Fibroblast of peridontal ligament (primary cell): ENCODE measurements around the gene LIMCH1.

ENCODE experiments used
- DNase-seq: peaks from one replicate; pipeline ENCODE4 v3.0.0-alpha.2; 2010; ENCODE audit errors: extremely low read depth

The LIMCH1 gene

DNA sequence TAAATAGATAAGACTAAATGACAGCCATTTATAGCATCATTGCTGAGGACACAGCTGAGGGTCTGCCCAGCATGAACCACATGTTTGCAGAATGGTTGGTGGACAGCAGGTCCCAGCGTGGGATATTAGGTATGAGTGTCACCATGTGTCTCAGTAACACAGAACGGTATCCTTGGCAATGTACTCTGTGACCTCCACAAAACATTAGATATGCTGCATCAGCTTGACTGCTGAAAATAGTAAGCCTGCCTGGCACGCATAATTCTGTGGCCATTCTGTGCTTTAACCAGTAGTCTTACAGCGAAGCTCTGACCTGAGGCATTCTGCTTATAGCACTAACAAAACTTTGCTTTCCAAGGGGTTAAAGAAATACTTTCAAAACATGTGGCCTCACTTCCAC, 32.0 kb downstream of the LIMCH1 start:
- DNase-seq = no peak

DNA sequence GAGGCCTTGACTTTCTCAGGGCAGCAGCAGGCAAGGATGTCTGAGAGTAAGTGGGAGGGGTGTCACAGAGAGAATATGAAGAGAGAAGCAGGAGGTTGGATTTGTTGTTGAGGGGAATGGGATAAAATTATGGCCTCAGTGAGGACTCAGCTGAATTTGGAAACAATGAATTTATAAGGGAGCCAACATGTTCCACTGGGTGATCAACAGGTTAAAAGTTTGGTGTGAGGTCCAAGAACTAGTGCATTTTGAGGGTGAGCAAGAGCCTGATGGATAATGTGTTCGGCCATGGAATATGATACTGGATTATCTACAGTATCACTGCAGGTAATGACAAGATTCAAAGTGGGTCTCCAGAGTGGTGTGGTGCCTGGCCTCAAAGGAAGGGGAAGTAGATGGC, 33.5 kb downstream of the LIMCH1 start:
- no peak for DNase-seq

DNA sequence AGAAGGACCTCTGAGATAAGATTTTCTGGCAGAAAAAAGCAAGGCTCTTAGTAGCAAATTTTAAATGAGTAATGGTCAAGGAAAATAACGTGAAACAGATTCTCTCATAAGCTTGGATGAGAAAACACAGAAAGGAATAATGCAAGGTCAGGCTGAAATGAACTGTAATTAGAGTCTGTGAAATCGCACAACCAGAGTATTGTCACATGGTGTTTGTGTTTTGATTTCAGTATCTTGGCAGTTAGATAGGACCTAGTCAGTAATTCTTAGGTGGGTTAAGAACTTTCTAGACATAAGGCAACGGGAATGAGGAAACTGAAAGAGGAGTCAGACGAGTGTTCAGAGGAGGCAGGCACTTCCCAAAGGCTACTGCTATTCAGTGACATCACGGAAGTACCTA, 34.6 kb downstream of the LIMCH1 start:
- DNase-seq = no peak

DNA sequence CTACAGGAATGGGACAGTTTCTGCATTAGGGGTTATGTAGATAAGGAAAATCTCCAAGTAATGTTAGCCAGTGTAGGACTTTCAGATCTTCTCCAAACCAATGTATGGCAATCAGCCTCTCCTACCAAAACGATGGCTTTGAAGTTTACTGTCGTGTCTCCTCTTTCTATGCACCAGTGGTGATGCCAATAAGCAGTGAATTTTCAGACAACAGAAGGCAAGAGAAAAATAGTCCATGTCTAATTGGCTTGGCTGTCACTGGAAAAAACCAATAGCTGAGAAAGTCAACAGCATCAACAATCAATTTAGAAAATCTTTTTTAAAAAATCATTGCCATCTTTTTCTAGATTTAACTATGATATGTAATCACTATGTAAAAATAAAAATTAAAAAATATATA, 35.0 kb downstream of the LIMCH1 start:
- no peak for DNase-seq

DNA sequence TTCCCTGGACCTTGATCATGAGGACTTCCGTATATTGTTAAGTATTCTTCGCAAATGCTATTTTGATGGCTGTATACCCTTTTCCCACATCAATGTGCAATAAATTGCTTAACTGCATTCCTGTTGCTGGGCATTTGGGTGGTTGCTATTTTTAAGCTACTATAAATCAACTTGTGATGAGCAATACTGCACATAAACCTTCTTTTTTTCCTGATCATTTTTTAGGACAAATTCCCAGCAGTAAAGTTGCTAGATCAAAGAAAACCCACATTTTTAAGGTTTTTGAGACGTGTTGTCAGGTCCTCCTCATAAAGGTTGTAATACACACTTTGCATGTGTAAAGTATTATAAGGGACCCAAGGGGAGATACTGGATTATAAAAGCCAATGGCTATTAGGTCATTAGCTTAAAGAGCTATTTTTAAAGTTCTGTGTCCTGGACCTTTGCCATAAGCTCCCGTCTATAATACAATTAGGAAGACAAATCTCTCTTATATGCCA, 35.6 kb downstream of the LIMCH1 start:
- DNase-seq = no peak

DNA sequence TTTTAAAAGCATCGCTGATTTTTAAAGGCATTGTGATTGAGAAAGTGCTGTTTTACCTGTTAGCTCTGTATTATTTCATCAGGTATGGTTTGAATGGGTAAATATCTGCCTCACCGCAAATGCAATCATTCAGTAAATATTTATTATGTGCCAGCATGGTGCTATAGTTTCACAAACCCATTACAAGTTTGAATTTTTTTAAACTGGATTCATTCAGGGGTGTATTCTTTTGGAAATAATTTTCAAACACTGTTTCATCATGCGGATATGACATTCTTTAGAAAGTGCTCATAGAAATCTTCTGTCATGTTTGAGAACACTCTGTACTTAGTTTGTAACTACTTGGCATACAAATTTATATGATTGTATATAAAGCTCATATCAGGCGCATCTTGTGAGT, 37.2 kb downstream of the LIMCH1 start:
- no peak for DNase-seq

DNA sequence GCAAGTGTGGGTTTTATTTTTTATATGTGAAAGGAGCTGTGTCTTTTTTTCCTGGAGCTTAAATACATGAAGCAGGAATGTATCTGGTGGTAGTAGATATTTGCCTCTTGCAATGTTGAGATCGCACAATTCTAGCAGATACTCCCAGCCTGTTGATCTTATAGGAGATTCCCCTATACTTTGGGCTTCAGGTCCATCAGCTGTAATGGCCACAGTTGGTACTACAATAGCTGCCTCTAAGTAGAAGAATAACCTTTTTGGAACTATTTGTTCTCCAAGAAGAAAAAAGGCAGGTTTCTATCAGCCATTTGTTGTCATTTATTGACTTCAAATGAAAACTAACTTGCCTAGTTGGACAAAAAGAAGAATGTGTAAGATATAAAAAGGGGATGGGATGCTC, 37.7 kb downstream of the LIMCH1 start:
- no peak for DNase-seq

DNA sequence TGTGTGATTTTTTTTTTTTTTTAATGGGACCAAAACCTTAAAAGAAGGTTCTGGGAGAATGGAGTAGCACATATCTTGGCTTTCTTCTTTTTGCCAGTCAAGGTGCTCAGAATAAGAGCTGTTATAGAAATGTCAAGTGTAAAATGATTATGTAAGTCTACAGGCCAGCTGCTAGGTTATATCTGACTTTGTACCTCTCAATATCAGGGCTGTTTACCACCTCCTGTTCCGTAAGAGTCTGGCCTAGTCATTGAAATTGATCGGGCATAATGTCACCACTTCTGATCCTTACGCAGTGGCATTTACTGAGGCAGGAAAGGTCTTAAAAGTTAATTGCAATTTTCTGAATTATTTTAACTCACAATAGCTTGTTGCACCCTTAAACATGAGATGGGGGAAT, 41.1 kb downstream of the LIMCH1 start:
- no peak for DNase-seq

DNA sequence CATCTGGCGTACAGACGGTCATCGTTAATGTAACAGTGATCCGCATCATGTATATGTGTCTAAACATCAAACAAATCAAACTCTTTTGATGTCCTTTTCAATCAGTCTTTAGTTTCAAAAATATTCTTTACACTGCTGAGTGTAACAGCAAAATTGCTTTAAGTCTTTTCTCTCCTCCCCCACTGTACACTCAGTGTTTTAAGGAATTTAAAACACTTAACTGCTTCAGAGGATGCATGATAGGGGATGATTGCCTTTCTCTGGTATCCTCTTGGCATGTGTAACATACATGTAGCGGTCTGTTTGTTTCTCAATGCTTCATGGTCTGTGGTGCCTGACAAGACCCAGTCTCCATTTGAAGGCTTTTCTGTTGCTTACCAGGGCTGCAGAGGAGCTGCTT, 41.6 kb downstream of the LIMCH1 start:
- no peak for DNase-seq

DNA sequence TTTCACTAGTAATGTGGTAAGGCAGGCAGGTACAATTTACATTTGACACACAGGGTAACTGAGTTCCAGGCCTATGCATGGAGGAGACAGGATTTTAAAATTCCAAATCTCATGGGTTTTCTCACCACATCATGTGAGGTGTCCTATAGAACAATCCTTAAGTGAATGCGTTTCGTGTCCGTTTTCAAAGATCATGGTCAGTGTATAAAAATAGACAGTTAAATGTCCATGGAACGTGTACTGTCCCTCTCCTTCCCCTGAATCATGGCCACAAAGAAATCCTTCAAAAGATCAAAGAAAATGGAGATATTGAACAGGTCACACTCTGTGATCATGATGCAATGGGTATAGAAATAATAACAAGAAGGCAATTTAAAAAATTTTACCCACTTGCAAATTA, 42.0 kb downstream of the LIMCH1 start:
- no peak for DNase-seq

DNA sequence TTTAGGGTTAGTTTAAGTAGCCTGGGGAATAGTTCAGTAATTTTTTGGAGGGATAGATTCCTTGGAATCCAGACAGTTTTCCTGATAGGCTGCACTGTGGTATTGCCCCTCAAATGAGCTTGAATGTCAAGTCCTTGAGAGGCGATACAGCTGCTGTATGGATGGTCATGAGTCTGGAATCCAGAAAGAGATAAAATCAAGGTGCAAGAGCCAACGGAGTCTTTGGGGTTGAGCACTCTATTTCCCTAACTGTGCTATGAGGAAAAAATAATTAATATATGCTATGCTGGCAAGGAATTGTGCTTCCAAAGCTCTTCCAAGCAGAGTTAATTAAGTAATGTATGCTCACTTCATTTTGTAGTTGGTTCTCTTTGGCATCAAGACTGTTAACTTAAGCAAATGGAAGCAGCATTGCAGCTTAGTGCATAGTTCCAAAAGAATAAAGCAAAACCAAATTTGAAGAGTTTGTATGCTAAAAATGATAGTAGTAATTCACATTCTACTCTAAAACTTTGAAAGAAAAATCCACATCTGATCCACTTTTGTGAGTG, 48.8 kb downstream of the LIMCH1 start:
- no peak for DNase-seq

DNA sequence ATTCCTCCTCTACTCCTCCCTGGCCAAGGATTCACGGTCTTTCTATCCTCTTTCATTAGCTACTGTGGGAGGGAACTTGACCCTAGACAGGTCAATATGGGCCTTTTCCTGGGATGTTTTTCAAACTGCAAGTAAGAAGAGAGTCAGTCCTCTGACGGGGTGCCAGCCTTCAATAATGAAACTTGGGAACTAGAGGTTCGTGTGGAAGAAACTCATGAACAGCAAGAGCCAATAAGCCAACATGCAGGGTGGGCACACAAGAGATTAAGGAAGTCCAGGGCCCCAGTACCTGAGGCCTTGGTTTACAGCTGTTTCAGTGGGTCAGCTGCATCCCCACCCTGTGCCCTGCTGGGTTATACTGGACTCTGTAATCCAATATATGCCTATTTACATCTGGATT, 49.3 kb downstream of the LIMCH1 start:
- DNase-seq = no peak

DNA sequence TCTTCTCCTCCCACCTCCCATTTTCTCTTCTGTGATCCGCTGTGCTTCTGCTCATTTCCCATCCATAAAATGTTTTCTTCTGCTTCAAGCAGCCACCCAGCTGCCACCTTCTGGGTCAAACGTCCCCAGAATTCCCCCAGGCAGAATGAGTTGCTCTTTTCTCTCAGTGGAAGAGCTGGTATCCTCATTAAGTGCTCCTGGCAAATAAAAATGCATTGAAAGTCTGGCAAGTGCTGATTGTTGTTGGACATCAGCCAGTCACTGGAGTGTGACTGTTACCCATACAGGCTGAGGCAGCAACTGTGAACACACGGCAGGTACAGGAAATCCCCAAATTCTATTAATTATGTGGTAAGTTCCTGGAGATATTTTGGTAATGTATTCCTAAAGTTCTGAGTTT, 52.6 kb downstream of the LIMCH1 start:
- no peak for DNase-seq

DNA sequence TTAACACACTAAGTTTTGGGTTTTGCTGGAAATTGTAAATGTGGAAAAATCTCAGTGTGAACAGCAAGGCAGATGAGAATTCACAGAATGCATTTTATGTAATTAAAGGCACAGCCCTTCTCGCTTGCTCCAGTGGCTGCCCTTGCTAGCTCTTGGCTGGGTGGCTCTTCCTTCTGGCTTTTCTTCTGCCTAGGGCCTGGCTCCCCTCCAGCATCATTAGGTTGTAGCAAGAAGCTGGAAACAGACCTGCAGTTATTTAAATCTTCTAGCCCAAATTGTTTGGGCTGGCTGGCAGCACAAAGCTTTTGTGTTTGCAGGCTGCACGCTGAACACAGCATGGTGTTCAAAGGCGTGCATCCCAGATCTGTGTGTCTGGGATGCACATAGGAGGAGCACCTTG, 56.5 kb downstream of the LIMCH1 start:
- no peak for DNase-seq

DNA sequence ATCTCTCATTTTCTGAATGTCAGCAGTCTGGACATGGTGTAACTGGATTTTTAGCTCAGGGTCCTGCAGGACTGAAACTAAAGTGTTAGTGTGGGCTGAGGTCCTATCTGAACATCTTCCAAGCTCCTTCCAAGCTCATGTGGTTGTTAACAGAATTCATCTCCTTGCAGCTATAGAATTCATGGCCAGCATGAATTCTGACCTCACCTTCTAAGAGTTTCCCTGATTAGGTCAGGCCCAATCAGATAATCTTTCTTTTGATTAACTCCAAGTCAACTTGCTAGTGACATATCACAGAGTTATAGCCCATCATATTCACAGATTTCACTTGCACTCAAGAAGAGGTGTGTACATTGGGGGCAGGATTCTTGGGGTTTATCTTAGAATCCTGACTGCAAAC, 59.5 kb downstream of the LIMCH1 start:
- no peak for DNase-seq

DNA sequence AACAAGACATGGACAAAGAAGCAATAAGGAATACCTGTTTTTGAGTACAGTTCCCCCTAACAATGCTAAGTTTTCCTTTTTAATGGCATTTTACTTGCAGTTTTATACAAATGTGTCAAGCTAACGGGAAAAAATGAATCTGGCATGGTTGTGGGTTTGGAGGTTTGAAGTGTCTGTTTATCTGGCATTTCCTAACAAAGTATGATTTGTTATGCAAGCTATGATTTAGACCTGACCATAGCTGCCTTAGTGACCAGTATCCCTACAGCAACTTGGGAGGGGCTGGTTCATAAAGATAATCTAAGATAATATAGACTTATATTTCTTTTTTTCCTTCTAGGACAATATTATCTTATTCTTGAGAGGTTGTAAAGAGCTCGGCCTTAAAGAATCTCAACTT, 60.6 kb downstream of the LIMCH1 start:
- DNase-seq = no peak

DNA sequence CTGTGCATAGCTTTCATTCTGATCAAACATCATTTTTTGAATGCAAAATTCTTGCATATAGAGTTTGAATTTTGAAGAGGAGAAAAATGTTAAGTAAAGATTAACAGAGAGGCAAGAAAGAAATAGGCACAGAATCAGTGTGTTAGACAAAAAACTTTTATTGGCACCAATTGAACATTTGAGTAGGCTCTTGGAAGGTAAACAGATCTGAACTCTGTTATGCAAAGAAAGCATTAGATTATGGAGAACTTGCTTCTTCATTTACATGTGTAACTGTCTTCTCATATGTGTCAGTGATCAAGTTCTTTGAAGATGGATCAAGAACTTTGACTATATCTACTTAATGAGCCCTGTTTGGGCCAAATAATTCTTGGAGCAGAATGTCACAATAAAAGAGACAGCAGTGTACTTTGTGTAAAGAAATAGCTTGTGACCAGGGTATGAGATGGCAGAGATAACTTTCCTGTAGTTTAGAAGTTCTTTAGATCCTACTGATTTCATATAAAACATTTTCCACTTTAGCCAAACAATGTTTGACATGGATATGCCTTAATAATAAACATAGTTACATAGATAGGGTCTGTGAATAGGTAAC, 61.3 kb downstream of the LIMCH1 start:
- DNase-seq = no peak

DNA sequence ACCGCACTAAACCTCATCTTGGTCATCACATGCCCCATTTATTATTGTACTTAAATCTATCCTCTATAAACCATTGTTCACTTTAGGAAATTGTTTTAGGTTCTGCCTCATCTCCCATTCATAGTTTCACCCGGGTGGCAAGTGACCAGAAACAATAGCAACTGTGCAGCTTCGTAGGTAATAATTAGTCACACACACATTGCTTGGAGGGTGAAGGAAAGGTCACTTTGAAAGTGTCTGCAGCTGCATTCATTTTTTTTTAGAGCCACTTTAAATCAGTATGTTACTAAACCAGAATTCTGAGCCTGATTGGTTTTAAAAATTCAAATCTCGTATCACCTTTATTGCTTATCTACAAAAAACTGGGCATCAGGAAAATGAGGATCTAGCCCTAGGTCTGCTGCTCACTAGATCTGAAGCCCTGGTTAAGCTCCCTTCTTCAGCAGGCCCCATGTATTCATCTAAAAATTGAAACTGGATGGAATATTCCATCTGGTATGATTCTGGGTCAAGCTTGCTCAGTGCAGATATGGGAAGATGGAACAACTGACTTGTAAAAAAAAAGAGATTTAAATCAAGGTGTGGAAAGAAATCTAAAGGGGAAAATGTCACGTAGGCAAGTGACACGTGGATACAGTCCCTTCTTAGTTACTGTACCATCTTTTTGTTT, 62.4 kb downstream of the LIMCH1 start:
- no peak for DNase-seq

DNA sequence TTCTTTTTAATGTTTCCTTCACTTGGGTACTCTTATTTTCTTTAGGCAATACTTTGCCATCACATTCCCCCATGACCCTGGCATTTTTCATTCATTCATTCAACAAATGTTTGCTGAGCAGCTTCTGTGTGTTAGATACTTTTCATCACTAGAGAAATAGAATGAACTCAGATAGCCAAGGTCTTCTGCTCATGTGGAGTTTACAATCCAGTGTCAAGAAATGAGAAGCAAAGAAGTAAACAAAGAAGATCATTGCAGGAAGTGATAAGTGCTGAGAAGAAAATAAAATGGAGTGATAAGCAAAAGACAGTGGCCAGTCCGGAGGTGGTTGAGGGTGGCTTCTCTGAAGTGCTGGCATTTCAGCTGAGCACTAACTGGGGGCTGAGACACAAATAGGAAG, 63.1 kb downstream of the LIMCH1 start:
- no peak for DNase-seq

DNA sequence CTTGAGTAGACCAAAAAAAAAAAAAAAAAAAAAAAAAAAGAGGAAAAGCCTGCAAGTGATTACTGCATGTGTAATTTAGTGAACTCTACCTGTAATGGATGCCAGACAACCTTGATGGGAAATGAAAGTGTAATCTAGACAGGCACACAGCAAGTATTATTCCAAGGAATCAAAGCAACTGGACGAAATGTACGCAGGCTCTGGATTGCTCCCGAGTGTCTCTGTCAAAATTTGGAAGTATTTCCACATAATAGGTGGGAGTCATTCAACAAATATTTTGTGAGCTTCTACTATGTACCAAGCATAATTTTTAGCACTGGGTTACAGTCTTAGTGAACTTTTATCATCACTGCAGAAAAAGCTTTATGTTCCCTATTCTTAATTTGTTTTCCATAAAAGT, 64.2 kb downstream of the LIMCH1 start:
- no peak for DNase-seq

DNA sequence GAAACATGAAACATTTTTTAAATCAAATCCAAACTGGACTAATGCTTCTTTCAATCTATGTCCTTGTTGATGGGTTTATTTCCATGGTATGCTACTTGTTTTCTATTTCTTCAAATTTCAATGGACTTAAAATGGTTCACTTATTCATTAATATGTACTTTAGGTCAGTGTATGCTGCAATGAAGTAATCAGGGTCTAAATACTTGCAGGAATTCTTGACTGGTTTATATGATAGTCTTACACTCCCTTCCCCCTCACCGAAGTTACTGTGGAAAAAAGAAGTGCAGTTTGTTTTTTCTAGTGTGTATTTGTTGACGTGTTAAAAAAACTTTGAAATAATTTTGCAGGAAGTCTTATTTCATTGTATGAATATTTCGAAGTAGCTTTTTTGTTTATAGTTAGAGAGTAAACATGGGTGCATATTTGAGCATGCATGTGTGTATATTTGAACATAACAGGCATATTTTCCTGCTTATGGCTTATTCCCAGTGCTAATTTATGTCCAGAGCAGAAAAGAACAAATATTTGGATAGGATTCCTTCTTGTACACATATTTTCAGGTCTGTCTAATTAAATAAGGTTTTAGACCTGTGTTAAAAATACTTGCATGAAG, 65.0 kb downstream of the LIMCH1 start:
- no peak for DNase-seq

DNA sequence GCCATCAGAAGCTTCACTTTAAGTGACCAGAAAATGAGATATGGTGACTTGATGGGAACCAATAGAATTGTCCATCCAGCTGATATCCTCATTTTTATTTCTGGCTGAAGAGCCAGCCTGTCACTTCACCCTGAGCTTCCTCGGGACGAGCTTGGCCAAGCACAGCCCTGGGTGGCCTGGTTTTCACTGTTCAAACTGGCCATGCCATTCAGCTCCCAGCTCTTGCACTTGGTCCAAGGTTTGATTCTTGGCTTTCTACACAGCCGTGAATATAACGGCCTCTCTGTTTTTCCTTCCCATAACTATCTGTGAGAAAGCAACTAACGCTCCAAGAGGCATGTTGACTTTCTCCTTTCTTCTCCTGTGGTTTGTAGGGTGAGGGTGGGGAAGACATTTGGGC, 71.9 kb downstream of the LIMCH1 start:
- DNase-seq = no peak

DNA sequence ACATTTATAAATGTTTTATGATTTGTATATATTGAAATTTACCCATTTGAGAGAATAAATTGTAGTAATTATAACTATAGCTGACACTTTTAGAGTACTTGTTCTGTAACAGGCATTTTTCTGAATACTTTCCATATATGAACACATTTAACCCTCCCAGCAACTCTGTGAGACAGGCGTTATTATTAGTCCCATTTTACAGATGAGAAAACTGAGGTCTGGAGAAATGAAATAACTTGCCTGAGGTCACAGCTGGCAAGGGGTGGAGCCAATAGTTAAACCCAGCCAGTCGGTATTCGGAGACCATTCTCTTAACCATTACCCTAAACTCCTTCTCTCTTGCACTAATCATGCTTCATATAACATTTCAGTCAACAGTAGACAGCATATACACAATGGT, 72.5 kb downstream of the LIMCH1 start:
- DNase-seq = no peak
